WI38 (cell line): ENCODE data around the gene USP46.

Source experiments
- H3K4me3 ChIP-seq: 2 replicates; pipeline ENCODE4 v1.5.1; 2011; ENCODE audit warnings: low read depth, mild to moderate bottlenecking, control low read depth, low read length
- TF ChIP-seq, protein P1 (sequence below): IDR thresholded peaks from 2 replicates; pipeline ENCODE4 v1.5.1; 2012; ENCODE audit warnings: low read depth, mild to moderate bottlenecking, control low read depth, low read length

USP46 gene

DNA sequence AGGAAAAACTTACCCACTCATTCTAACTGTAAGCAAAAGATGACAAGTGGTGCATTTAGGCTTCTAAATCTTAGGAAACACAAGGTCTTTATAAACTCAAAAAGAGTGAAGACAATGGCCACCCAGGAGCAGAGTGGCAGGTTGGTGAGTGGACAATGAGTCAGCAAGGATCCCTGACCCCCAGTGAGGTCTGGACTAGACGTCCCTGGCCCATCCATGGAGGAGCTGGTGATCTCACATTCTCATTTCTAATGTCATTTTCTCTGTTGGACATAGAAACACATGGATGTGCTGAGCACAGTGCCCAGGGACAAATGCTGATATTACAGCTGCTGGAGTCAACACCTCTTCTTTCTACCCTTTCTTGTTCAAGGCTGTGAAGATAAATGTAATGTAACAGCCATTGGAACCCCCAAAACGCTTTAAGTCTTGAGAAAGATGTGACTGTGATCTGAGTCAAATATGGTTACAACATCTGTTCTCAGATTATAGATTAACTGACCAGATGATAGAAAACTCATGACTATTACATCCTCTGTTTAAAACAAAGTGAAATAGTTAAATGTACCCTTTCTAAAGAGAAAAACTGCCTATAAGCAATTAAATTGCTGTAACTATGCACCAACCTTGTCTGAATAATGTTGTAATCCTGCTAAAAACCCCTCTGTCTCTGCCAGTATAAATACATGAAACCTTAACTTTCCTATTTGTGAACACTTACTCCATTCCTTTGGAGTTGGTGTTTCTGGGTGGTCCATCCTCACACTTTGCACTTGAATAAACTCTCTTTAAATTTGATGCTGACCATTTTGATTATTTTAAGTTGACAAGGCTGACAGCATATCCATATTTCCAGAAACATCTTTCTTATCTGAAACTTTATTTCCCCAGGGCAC lies 92.7 kb downstream of the USP46 start:
- H3K4me3 ChIP-seq: no peak overlapping the region
- TF ChIP-seq, protein P1, sequence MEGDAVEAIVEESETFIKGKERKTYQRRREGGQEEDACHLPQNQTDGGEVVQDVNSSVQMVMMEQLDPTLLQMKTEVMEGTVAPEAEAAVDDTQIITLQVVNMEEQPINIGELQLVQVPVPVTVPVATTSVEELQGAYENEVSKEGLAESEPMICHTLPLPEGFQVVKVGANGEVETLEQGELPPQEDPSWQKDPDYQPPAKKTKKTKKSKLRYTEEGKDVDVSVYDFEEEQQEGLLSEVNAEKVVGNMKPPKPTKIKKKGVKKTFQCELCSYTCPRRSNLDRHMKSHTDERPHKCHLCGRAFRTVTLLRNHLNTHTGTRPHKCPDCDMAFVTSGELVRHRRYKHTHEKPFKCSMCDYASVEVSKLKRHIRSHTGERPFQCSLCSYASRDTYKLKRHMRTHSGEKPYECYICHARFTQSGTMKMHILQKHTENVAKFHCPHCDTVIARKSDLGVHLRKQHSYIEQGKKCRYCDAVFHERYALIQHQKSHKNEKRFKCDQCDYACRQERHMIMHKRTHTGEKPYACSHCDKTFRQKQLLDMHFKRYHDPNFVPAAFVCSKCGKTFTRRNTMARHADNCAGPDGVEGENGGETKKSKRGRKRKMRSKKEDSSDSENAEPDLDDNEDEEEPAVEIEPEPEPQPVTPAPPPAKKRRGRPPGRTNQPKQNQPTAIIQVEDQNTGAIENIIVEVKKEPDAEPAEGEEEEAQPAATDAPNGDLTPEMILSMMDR: no peak

GRCh38 chr4:52560844-52561280 lies 98.2 kb downstream of the USP46 start:
- TF ChIP-seq, protein P1: no peak
- H3K4me3 ChIP-seq: no peak overlapping the region

GRCh38 chr4:52555356-52555716 lies 103.8 kb downstream of the USP46 start:
- H3K4me3 ChIP-seq: no peak overlapping the region
- TF ChIP-seq, protein P1: no peak

- TF ChIP-seq, protein P1: no peak
- H3K4me3 ChIP-seq: no peak overlapping the region
Observed at GRCh38 chr4:52554612-52555355, 104.3 kb downstream of the USP46 start.

GRCh38 chr4:52552778-52553177 lies 106.3 kb downstream of the USP46 start:
- no peak overlapping the region for H3K4me3 ChIP-seq
- TF ChIP-seq, protein P1: no peak

DNA sequence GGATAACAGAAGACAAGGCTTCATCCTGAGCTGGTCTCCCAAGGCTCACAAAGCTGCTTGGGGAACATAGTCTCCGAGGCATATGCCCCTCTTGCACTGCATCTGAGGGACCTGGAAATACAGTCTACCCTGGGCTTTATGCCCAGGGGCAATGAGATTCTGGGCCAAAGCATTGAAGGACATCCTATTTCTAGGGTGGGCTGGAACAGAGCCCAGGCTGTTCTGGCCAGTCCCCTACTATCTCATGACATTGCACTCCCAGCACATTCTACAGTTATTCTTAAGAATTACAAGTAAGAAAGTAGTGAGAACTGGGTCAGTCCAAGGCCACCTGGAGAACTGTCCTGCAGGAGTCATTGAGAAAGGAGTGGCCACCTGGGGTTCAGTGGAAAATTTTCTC lies 107.6 kb downstream of the USP46 start:
- TF ChIP-seq, protein P1: no peak
- H3K4me3 ChIP-seq: no peak overlapping the region

- H3K4me3 ChIP-seq: no peak overlapping the region
- TF ChIP-seq, protein P1: no peak
Observed at GRCh38 chr4:52550186-52550585, 108.9 kb downstream of the USP46 start.
